ENCODE data around the gene HACD2.

HACD2 gene

DNA sequence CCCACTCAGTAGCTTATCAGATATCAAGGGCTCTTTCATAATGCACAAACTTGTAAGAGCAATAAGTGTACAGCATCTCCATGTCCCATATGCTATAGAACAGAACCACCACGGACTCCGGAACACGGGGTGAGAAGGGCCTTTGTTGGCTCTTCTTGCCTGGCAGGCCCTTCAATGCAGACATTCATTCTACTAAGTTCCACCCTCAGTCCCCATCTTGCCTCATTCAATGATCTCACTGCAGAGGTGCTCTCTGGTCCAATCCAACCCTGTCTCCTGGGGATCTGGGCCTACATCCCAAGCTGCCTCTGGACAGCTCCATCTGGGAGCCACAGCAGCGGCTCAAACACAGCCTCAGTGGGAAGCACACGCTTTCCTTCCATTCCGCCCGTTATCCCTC is 16.8 kb downstream of the HACD2 start:
- no peak for DNase-seq

- DNase-seq: no peak
Observed at GRCh38 chr3:123564056-123564455, 20.8 kb downstream of the HACD2 start.

GRCh38 chr3:123562547-123562946 is 22.3 kb downstream of the HACD2 start:
- no peak for DNase-seq

- DNase-seq: no peak
Observed at GRCh38 chr3:123561188-123561587, 23.7 kb downstream of the HACD2 start.

DNA sequence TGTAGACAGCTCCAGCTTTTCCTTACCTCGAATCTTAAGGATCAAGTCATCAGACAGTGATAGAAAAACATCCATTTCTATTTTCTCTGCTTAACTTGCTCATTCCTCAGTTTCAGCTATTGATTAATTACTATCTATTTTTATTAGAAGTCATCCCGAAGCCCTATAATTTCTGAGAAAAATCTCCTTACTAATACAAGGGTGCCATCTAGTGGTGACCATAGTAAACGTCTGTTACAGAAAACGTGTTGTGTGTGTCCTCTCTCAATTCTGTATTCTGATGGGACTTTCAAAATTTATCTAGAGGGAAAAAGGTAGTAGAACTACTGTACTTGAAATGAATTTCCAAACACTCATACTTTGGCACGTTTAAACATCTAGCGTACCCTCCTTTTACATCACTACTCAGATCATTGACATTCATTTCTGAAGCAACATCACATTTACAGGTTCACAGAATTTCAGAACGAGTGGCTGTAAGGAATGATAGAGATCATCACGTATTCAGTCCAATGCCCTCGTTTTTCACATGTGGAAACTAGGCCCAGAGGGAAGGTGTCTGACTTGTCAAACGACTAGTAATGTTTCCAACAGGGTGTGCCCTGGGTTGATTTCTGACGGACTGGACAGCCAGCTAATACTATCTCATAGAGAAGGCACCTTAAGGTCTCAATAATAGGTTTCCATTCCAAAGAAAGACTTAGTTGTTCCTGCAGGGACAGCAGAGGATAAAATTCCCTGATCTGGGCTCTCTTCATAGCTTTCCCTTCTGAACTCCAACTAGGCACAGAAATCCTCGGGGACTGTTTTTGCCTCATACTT is 25.6 kb downstream of the HACD2 start:
- peak; percentile 11 for DNase-seq

DNA sequence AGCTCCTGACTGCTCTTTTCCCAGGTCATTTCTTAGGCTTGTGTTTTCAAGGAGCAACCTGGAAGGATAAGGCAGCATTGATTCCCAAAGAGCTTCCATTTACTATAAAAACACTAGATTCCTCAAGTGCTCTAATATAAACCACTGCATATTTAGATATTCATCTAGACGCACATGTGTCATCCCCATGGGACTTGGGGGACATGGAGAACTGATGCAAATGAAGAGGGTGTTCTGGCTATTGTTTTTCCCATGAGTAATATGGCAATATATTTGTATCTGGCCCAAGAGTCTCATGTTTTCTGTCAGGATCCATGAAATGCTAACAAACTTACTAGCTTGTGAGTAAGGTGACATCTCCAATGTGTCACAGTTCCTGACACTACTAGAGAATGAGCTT is 31.3 kb downstream of the HACD2 start:
- no peak for DNase-seq

DNA sequence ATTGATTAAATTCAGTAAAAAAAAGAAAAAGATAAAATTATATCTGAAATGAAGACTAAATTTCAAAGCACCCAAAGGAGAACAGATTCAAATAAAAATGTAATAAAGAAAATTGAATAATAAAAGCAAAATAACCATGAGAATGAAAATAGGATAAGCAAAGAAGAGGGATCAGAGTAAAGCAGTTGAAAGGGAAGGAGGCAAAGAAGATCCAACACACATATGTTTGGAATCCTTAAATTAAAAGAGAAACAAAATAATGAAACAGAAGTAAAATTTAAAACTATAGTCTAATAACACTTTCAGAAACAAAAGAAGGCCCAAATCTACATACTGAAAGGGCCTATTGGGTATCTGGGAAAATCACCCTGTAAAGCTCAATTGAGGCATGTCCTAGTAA is 32.1 kb downstream of the HACD2 start:
- no peak for DNase-seq

- DNase-seq: no peak
Observed at GRCh38 chr3:123552095-123552714, 32.6 kb downstream of the HACD2 start.

DNA sequence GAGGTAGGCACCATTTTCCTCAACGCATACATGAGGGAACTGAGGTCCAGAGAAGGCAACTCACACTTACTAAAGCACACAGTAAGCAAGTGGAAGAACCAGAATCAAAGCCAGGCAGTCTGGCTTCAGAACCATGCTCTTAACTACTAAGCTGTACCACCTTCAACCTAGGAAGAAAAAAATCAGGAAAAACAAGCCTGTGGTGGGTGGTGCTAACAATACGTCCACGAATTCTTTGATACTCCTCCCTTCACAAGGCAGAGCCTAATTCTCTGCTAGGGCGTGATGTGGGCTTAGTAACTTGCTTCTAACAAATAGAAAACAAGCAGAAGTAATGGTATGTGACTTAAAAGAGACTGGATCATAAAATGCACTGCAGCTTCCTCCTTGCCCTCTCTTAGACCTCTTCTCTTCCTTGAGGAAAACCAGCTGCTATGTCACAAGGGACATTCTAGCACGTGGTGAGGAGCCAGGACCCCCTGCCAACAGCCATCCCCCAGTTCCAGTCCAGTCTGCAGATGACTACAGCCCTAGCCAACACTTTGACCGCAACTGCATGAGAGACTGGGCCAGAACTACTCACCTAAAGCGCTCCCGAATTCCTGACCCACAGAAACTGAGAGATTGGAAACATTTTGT is 36.9 kb downstream of the HACD2 start:
- no peak for DNase-seq

DNA sequence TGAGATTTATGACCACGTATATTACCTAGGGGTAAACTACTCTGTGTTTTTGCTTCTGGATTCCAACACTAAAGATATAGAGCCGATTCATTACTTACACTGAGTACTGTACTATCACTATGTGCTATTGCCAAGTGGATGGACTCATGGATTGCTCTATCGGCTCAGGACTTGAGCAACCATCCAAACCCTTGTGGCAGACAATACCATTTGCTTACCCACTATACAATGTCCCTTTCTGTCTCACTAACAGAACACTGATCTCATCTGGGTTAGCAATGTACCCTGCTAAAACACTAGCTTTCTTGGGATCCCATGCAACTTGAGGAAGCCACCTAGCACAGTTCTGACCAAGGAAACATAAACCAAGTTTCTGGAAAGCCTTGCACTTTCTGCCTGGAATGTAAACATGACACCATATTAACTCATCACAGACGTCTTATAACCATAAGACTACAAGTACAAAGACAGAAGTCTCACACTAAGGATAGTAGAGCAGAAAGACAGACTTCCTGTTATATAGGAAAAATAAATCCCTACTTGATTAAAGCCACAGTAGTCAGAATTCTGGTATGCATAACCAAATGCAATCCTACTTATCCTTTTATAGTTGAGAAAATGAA is 38.6 kb downstream of the HACD2 start:
- DNase-seq: no peak

DNA sequence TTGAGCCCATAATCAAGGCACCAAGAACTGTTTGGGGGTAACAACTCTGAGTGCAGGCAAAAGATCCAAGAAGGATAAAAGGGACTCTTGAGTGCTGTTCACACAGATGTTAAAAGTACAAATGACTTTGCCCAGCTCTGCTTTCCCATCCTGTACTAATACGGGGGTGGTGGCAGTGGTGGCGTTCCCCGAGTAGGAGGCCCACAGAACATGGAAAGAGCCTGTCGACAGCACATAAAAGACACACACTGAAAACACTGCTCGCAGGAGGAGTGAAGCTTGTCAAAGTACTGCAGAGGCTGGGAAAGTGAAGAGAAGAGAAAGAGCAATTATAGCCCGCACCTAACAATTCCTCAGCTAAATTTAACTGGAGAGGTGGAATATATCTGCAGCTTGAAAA is 40.9 kb downstream of the HACD2 start:
- no peak for DNase-seq

DNA sequence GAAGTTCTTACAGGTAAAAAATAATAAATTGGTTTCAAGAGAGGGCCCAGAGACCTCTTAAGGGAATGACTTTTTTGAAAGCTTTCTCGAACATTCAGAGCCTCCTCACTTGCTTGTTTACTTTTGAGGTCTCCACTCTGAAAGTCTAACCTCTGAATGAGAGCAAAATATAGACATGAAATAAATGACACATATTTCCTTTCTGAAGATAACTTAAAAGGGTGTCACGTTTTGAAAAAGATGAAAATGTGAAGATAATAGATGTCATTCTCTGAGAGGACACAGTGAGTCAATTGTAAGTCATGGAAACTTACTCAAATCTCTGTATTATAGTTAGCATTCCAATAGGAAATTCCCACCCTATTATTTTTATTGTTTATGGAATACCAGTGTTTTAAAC is 44.6 kb downstream of the HACD2 start:
- DNase-seq: no peak

DNA sequence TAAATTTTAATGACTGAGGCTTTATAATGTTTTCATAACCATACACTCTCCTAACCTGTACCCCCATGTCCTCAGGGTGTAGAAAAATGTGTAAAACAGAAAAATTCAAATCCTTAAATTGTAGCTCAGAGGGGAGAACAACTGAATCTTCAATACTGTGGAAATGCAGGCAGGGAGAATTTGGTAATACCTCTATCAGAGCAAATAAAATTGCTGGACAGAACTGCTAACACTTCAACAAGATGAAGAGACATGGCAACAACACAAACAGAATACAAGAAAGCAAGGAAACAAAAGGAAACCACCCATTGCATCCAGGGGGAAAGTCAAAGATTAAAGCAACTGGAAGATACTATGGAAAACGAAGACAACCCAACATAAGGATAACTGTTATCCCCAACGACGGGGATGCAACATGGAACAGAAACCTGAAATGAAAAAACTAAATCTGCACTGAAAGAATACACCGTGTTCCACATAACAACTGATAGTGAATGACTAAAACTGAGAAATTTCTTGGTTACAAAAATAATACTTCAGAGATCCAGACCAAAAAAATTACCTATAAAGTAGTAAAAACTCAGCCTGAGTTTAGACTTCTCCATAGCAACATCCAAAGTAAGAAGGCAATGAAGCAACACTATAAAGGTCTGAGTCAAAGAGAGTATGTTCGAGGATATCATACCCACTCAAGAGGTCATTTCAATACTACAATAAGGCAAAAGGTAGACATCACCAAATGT is 48.5 kb downstream of the HACD2 start:
- DNase-seq: no peak

DNA sequence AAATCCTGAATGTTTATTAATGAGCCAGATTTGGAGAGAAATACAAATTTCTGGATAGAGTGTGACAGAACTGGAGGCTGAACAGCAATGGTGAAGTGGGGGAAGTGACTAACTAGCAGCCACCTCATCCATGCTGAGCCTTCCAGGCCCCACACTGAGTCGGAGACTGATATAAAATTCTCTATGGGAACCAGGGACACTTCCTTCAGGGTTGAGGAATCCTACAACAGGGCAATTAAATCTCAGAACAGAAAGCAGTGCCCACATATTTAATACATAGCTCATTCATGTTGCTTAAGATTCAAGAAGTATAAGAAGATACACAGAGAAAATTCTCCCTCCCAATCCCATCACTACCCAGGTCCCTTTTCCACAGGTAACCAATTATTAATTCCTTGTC is 49.3 kb downstream of the HACD2 start:
- DNase-seq: no peak

DNA sequence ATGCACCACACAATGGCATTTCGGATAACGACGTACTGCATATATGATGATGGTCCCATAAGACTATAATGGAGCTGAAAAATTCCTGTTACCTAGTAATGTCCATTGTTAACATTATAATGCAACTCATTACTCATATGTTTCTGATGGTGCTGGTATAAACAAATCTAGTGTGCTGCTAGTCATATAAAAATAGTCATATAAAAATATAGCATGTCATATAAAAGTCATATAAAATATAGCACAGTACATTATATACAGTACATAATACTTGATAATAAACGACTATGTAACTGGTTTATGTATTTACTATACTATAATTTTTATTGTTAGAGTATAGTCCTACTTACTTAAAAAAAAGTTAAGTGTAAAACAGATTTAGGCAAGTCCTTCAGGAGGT is 50.6 kb downstream of the HACD2 start:
- DNase-seq: no peak

DNA sequence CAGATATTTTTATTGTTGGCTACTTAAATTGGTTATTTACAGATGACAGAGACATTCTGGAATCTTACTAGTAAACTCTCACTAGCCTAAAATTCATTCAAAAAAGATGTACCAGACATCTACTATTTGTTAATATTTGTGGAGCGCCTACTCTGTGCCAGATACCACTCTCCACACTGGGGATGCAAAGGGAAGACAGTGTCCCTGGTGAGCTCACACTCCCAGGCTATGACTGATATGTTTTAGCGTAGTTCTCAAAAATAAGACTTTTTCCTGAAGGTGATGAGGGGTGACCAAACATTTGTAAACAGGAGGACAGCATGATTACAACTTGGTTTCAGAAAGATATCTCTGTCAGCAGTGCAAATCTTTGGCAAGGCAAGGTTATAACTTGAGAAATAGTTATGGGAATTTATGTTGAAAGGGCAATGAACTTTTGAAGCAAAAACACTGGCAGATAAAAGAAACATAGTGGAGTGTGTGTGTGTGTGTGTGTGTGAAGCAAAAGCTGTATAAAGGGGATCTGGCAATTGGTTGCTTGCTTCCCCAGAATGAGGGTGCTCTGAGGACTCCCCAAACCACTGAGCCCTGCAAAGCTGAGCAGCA is 51.2 kb downstream of the HACD2 start:
- no peak for DNase-seq

- no peak for DNase-seq
Observed at GRCh38 chr3:123528130-123528529, 56.7 kb downstream of the HACD2 start.

GRCh38 chr3:123527046-123527445 is 57.8 kb downstream of the HACD2 start:
- DNase-seq: no peak

DNA sequence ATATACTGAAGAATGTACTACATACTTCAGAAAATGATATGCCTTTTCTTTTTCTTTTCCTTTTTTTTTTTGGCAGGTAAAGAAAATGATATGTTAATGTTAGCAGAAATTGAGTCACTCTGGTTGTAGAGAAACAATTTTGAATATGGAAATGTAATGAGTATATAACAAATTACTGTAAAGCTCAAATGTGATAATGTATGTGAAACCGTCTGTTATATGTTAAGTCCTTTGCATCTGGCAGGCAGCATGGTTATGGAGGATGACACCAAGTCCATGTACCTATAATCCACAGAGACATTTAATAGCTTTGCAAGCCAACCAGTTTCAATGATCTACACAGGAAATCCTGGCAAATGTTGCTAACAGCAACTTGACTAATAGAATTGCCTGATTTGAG is 58.4 kb downstream of the HACD2 start:
- no peak for DNase-seq

GRCh38 chr3:123525433-123525832 is 59.4 kb downstream of the HACD2 start:
- no peak for DNase-seq

DNA sequence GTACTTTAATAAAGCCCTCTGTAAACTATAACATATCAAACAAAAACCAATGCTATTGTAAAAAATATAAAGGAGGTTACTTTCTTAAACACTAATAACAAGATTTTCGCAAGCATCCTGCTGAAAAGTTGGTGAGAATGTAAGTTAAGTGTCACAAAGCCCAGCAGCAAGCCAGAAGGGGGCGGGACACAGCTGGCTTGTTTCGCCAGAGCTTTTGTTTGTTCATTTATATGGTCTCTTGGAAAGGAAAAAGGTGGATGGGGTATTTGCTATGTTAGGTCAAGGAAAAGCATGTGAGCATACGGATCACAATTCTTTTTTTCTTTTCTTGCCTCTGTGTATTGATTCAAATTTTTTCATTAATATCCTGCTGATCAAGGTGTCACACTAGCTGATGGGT is 59.9 kb downstream of the HACD2 start:
- no peak for DNase-seq

- DNase-seq: no peak
Observed at GRCh38 chr3:123523023-123523412, 61.8 kb downstream of the HACD2 start.
